NCI-H2107 treated with DMSO at 0.1 percent for 48 hours (cell line): ENCODE data around the gene LRP1B.
A peak's percentile ranks its signal among the peaks of the same experiment; 100 is the strongest.
"Not testable (repeated sequence)": the region's sequence is repeated elsewhere in the genome, so short reads cannot be mapped to it uniquely, and the experiment has no call there.

ENCODE experiments used
- DNase-seq: peaks from one replicate; lab custom pipeline; 2025; ENCODE audit not compliant: unreplicated experiment; lab: John Stamatoyannopoulos, UW

The LRP1B gene

GRCh38 chr2:140972724-140973123 is 1158.1 kb downstream of the LRP1B start:
- no peak for DNase-seq

GRCh38 chr2:140964324-140964723 is 1166.5 kb downstream of the LRP1B start:
- DNase-seq: not testable (repeated sequence)

GRCh38 chr2:140949932-140950331 is 1180.9 kb downstream of the LRP1B start:
- no peak for DNase-seq

- DNase-seq: no peak
Observed at GRCh38 chr2:140947236-140947635, 1183.6 kb downstream of the LRP1B start.

- no peak for DNase-seq
Observed at GRCh38 chr2:140943867-140944266, 1186.9 kb downstream of the LRP1B start.

GRCh38 chr2:140942284-140942683 is 1188.5 kb downstream of the LRP1B start:
- DNase-seq: no peak

GRCh38 chr2:140929849-140930248 is 1201.0 kb downstream of the LRP1B start:
- no peak for DNase-seq

- no peak for DNase-seq
Observed at GRCh38 chr2:140918426-140918825, 1212.4 kb downstream of the LRP1B start.

- DNase-seq: no peak
Observed at GRCh38 chr2:140916410-140916809, 1214.4 kb downstream of the LRP1B start.

GRCh38 chr2:140910683-140911082 is 1220.1 kb downstream of the LRP1B start:
- DNase-seq: no peak

GRCh38 chr2:140905083-140905781 is 1225.6 kb downstream of the LRP1B start:
- no peak for DNase-seq

- peak; percentile 4 for DNase-seq
Observed at GRCh38 chr2:140895378-140895777, 1235.4 kb downstream of the LRP1B start.

GRCh38 chr2:140893685-140894084 is 1237.1 kb downstream of the LRP1B start:
- DNase-seq: no peak

GRCh38 chr2:140892911-140893637 is 1237.7 kb downstream of the LRP1B start:
- no peak for DNase-seq

- DNase-seq: no peak
Observed at GRCh38 chr2:140892436-140892835, 1238.4 kb downstream of the LRP1B start.

GRCh38 chr2:140891614-140892212 is 1239.1 kb downstream of the LRP1B start:
- DNase-seq: no peak

- DNase-seq: no peak
Observed at GRCh38 chr2:140882671-140883620, 1247.9 kb downstream of the LRP1B start.

GRCh38 chr2:140880573-140880972 is 1250.2 kb downstream of the LRP1B start:
- DNase-seq: no peak

GRCh38 chr2:140876015-140876414 is 1254.8 kb downstream of the LRP1B start:
- DNase-seq: no peak

GRCh38 chr2:140873915-140874531 is 1256.8 kb downstream of the LRP1B start:
- DNase-seq: no peak

GRCh38 chr2:140869925-140870324 is 1260.9 kb downstream of the LRP1B start:
- DNase-seq: no peak
